ENCODE measurements around the gene HRK.

GRCh38 chr12:116839287-116839830 lies 41.9 kb downstream of the HRK start:
- no peak for TF ChIP-seq CTCF (IDR thresholded peaks at IDR 0.05; ENCODE audit: low read depth, low read length, missing input control)
- no peak for TF ChIP-seq ZBTB33 (IDR thresholded peaks at IDR 0.05)
- TF ChIP-seq MAX (IDR thresholded peaks at IDR 0.05): no peak
- no peak for TF ChIP-seq YY1 (IDR thresholded peaks at IDR 0.05)
- TF ChIP-seq REST (IDR thresholded peaks at IDR 0.05): no peak
- no peak for TF ChIP-seq TAF1 (conservative IDR thresholded peaks at IDR 0.05)
- TF ChIP-seq EGR1 (IDR thresholded peaks at IDR 0.05; ENCODE audit: low read depth in 2 of 2): no peak
